CD4-positive, alpha-beta T cell treated with Interleukin-15 for 1 hour (primary cell): ENCODE measurements around the gene RBBP5.

Experiments used
- DNase-seq: peaks from one replicate; pipeline ENCODE4 v3.0.0-alpha.2; 2020

Gene RBBP5

GRCh38 chr1:205054013-205054412, 67.8 kb downstream of the RBBP5 start:
- DNase-seq: no peak

- DNase-seq: no peak
These were observed 68.5 kb downstream of the RBBP5 start for GRCh38 chr1:205053296-205053695.

GRCh38 chr1:205052690-205053089, 69.1 kb downstream of the RBBP5 start:
- DNase-seq: no peak

- no peak for DNase-seq
These were observed 72.3 kb downstream of the RBBP5 start for GRCh38 chr1:205049479-205049878.

- no peak for DNase-seq
These were observed 73.4 kb downstream of the RBBP5 start for GRCh38 chr1:205048382-205048781.

- DNase-seq: no peak
These were observed 74.0 kb downstream of the RBBP5 start for GRCh38 chr1:205047764-205048231.

- no peak for DNase-seq
These were observed 74.9 kb downstream of the RBBP5 start for GRCh38 chr1:205046870-205047269.

- no peak for DNase-seq
These were observed 76.6 kb downstream of the RBBP5 start for GRCh38 chr1:205045146-205045545.

GRCh38 chr1:205044741-205045140, 77.0 kb downstream of the RBBP5 start:
- DNase-seq: no peak

- DNase-seq: no peak
These were observed 77.9 kb downstream of the RBBP5 start for GRCh38 chr1:205043866-205044265.

GRCh38 chr1:205042911-205043806, 78.6 kb downstream of the RBBP5 start, which contains the start of gene CNTN2:
TSS of gene CNTN2 (plus strand) at chr1:205043212. CDS start at chr1:205053186, 9,974 bp downstream.
- DNase-seq: no peak

GRCh38 chr1:205041998-205042910, 79.5 kb downstream of the RBBP5 start:
- no peak for DNase-seq

GRCh38 chr1:205041001-205041715, 80.6 kb downstream of the RBBP5 start:
- DNase-seq: no peak

GRCh38 chr1:205038132-205038786, 83.5 kb downstream of the RBBP5 start:
- DNase-seq: no peak

- DNase-seq: no peak
These were observed 84.2 kb downstream of the RBBP5 start for GRCh38 chr1:205037539-205037938.
